ENCODE results near the gene TADA2B. TPM values are rescaled to one million over a fixed set of nuclear protein-coding genes. Genes with fewer than 3 reads are reported as not detected.
A peak's percentile ranks its signal among the peaks of the same experiment; 100 is the strongest.

The TADA2B gene
- total and polyA plus RNA-seq, 12 donors = 15.4 to 40.8 (median 30.0) TPM

DNA sequence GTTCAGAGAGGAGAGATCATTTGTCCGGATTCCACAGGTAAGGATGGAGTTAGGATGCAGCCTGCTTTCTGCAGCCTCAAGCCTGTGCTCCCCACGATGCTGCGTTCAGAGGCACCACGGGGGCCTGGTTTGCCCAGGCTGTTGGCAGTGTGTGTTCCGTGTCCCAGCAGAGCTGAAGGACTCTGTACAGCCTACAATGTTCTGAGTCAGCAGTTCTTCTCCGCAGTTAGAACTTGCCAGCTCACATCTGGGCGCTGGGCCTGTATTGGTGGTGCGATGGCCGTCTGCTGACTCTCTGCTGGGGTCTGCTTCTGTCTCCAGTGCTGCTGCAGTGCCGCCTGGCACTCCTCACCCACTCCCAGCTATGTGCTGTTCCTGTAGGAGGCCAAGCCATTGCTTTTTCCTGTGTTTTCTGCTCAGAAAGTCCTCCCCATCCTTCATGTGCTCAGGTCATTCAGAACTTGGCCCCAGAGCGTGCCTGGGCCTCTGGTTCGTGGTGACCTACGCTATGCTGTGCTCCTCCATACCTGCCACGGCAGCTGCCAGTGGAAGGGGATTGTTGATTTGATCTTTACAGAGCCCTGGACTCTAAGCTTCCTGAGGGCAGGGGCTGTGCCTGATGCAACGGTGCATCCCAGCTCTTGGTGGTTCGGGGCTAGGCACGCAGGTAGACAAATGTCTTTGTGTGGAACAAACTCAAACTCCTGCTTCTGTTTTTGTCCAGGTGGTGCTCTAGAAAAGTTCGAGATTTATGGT is 42.6 kb upstream of the TADA2B start:
- 95 to 96% methylated on average over 18 of the region's 18 CpGs for WGBS, 2 donors

DNA sequence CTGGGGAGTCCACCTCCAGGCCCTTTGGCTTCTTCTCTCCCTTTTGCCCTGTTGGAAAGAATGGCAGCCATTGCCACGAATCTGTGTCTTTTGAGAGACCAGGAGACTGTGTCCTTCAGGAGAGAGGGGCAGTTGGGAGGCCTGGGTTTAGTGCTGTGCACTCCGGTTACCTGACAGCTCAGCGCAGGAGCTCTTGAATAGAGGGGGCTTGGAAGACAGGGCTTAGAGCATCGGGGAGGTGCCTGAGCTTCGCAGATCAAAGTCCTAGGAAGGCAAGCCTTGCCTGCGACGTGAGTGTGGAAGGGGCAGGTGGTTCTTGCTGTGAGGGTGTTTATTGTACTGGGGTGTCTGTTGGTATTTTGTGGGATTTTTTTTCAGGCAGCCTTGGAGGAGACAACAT is 41.9 kb upstream of the TADA2B start:
- no peaks in the 10 kb centered on the region for H3K27me3 ChIP-seq
- H3K9me3 ChIP-seq = no peaks in the 10 kb centered on the region
- TF ChIP-seq, protein P1, sequence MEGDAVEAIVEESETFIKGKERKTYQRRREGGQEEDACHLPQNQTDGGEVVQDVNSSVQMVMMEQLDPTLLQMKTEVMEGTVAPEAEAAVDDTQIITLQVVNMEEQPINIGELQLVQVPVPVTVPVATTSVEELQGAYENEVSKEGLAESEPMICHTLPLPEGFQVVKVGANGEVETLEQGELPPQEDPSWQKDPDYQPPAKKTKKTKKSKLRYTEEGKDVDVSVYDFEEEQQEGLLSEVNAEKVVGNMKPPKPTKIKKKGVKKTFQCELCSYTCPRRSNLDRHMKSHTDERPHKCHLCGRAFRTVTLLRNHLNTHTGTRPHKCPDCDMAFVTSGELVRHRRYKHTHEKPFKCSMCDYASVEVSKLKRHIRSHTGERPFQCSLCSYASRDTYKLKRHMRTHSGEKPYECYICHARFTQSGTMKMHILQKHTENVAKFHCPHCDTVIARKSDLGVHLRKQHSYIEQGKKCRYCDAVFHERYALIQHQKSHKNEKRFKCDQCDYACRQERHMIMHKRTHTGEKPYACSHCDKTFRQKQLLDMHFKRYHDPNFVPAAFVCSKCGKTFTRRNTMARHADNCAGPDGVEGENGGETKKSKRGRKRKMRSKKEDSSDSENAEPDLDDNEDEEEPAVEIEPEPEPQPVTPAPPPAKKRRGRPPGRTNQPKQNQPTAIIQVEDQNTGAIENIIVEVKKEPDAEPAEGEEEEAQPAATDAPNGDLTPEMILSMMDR (IDR thresholded peaks at IDR 0.05) = no peak
- intact Hi-C loops (cut with DNase I) = no loop called here
- H3K36me3 ChIP-seq = peaks cover 0 to 100% (median 57%) of the 10 kb centered on the region in 9 donors
- H3K4me1 ChIP-seq = no peaks in the 10 kb centered on the region
- ATAC-seq (no peak), DNase-seq (no peak)
- 94 to 96% methylated on average over 7 of the region's 7 CpGs for WGBS, 2 donors
- H3K4me3 ChIP-seq = no peak overlapping the region
- H3K27ac ChIP-seq = no peak overlapping the region

More for the DNA sequence above, 42.6 kb upstream of the TADA2B start:
- Histone ChIP-seq H3K9me3 (no peaks in the 10 kb centered on the region), H3K4me1 (no peaks in the 10 kb centered on the region), H3K36me3 (peaks cover 0 to 100% (median 57%) of the 10 kb centered on the region in 9 donors), H3K27me3 (no peaks in the 10 kb centered on the region), H3K27ac (no peak overlapping the region), H3K4me3 (no peak overlapping the region)
- intact Hi-C loops (cut with DNase I) = no loop called here
- TF ChIP-seq, protein P1 (IDR thresholded peaks at IDR 0.05) = no peak
- ATAC-seq = peak in 2 of 8 donors; percentile 14 to 24
- no peak for DNase-seq

DNA sequence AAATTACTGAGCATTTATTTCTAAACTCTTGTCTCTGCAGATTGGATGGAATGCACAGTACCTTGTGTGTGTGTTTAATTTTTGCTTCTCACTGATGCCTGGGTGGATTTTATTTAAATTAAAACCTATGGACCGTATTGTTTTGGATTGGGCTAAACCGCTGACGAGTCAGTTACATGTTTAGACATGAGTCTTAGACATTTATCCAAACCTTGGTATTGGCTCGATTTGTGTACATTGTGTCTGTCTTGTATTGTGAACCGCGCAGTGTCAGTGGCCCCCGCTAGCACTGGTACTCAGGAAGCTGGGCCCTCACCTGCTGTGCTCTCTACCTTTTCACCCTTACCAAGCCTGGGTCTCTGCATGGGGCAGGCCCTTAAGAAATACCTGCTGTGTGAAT is 40.8 kb upstream of the TADA2B start:
- whole genome bisulfite sequencing, 2 donors = 96 to 99% methylated on average over 7 of the region's 7 CpGs
- Histone ChIP-seq H3K9me3 (no peaks in the 10 kb centered on the region), H3K27me3 (no peaks in the 10 kb centered on the region), H3K36me3 (peaks cover 0 to 100% (median 58%) of the 10 kb centered on the region in 9 donors), H3K4me3 (no peak overlapping the region), H3K27ac (no peak overlapping the region), H3K4me1 (no peaks in the 10 kb centered on the region)
- intact Hi-C loops (cut with DNase I) = no loop called here
- no peak for ATAC-seq
- TF ChIP-seq, protein P1 (IDR thresholded peaks at IDR 0.05) = no peak
- no peak for DNase-seq

DNA sequence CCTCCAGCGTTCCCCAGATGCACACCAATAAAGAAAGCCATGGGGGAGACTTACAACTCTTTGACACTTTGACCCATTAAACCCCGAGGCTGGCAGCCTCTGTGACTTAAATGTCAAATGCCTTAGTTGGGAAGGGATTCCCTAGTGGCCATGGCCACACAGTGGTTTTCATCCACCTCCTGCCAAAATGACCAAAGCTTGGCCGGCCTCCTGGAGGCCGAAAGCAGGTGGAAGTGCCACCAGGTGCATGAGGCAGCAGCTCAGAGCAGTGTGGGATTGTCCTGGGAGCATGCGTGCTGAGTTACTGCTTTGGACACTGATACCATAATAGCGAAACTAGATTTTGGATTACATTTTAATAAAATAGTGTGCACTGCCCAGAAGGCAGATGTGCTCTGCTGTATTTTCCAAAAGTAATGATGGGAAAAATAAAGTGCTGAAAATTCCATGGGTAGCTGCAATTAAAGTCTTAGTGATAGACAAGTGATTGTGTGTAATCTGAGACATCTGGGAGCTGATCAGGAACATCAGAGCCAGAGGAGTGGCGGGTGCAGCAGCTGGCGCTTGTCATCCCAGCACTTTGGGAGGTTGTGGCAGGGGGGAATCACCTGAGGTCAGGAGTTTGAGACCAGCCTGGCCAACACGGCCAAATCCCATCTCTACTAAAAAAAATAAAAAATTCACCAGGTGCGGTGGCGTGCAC is 39.8 kb upstream of the TADA2B start:
- Histone ChIP-seq H3K4me3 (no peak overlapping the region), H3K36me3 (peaks cover 0 to 100% (median 61%) of the 10 kb centered on the region in 9 donors), H3K27me3 (no peaks in the 10 kb centered on the region), H3K27ac (no peak overlapping the region), H3K9me3 (no peaks in the 10 kb centered on the region), H3K4me1 (no peaks in the 10 kb centered on the region)
- TF ChIP-seq, protein P1 (IDR thresholded peaks at IDR 0.05) = no peak
- intact Hi-C loops (cut with DNase I) = no loop called here
- ATAC-seq (no peak), DNase-seq (no peak)
- WGBS, 2 donors = 80 to 87% methylated on average over 11 of the region's 11 CpGs

All from heart right ventricle (tissue), 16 donors.